HepG2 (cell line): ENCODE measurements around the gene KRTAP10-5. TPM values are rescaled to one million over a fixed set of nuclear protein-coding genes. Genes with fewer than 3 reads are reported as not detected.

Source experiments
- ATAC-seq: fragments of 200-7000 bp; cut with Tn5 transposase; 3 replicates; pipeline ENCODE4 v1.9.1; 2020; ENCODE audit warnings: mild to moderate bottlenecking, moderate library complexity
- BruUV-seq: library from RNA; stranded (reverse); fragments of 400-500 nt; replicated peaks from 2 replicates; lab custom pipeline; 2021; lab: Mats Ljungman, UMichigan
- CTCF ChIA-PET: fragments of 300-600 bp; formaldehyde crosslinking; extraction: SDS; loops from one replicate; lab custom pipeline; 2021; ENCODE audit warnings: low total read pairs, inconsistent platforms, low intra/inter-chr PET ratio; lab: Yijun Ruan, JAX
- POLR2A ChIA-PET: fragments of 350-600 bp; sonication (Branson Sonifier 250); formaldehyde crosslinking; loops from one replicate; lab custom pipeline; 2020; ENCODE audit warnings: antibody characterized with exemption, inconsistent platforms; lab: Yijun Ruan, JAX
- DNase-seq: peaks from one replicate; pipeline ENCODE4 v3.0.0-alpha.2; 2015; ENCODE audit warnings: low spot score
- FAIRE-seq: peaks from 3 replicates; lab custom pipeline; 2011; peaks lifted over from hg19 to GRCh38; lab: Jason Lieb, UNC
- H2AFZ ChIP-seq: one replicate; pipeline ENCODE4 v1.6.1; 2011; ENCODE audit warnings: low read length, inconsistent platforms
- H3K27ac ChIP-seq: fragments of 300-600 bp; 3 replicates; pipeline ENCODE4 v1.8.0; 2011; ENCODE audit warnings: mixed run types, mild to moderate bottlenecking, mixed read lengths, low read length, inconsistent platforms; ENCODE audit not compliant: insufficient read depth; ENCODE audit errors: extremely low read length
- H3K27me3 ChIP-seq, 2 experiments: fragments of 200-600 bp in 1 of 2; 2 replicates in 1 of 2; 3 replicates in 1 of 2; pipeline versions ENCODE4 v1.6.0 to v1.8.0; 2011; ENCODE audit warnings: low read length in 2 of 2, mild to moderate bottlenecking in 2 of 2, moderate library complexity in 2 of 2, inconsistent platforms in 1 of 2; ENCODE audit not compliant: insufficient read depth in 2 of 2, control insufficient read depth in 1 of 2
- H3K36me3 ChIP-seq, 2 experiments: fragments of 200-600 bp in 1 of 2; replicated peaks in 1 of 2; 2 replicates in 1 of 2; 3 replicates in 1 of 2; pipeline versions ENCODE4 v1.5.1 to v1.8.0; 2011; ENCODE audit warnings: low read length in 2 of 2, inconsistent platforms in 1 of 2; ENCODE audit not compliant: insufficient read depth in 2 of 2, control insufficient read depth in 1 of 2
- H3K4me1 ChIP-seq: 2 replicates; pipeline ENCODE4 v1.5.1; 2012; ENCODE audit warnings: low read length, inconsistent platforms; ENCODE audit not compliant: insufficient read depth
- H3K4me2 ChIP-seq: 2 replicates; pipeline ENCODE4 v1.6.0; 2011; ENCODE audit warnings: low read depth, low read length, inconsistent platforms
- H3K4me3 ChIP-seq, 3 experiments: fragments of 200-600 bp in 1 of 3; sonication (generic), shearing (Covaris generic) in 1 of 3; replicated peaks in 1 of 3; 2 replicates each; pipeline ENCODE4 v1.5.1; 2011 to 2016; ENCODE audit warnings: low read length in 3 of 3, inconsistent platforms in 2 of 3, low read depth in 2 of 3, mild to moderate bottlenecking in 2 of 3, control low read depth in 1 of 3, mixed read lengths in 1 of 3; ENCODE audit not compliant: insufficient read depth in 1 of 3
- H3K79me2 ChIP-seq: one replicate; pipeline ENCODE4 v1.6.1; 2011; ENCODE audit warnings: low read length, inconsistent platforms; ENCODE audit not compliant: insufficient read depth
- H3K9ac ChIP-seq: 2 replicates; pipeline ENCODE4 v1.6.0; 2011; ENCODE audit warnings: mild to moderate bottlenecking, low read depth, low read length, inconsistent platforms; ENCODE audit not compliant: insufficient read depth
- H3K9me3 ChIP-seq: 2 replicates; pipeline ENCODE4 v1.5.1; 2012; ENCODE audit warnings: mild to moderate bottlenecking, low read length
- H4K20me1 ChIP-seq: 2 replicates; pipeline ENCODE4 v1.6.0; 2011; ENCODE audit warnings: inconsistent platforms, mild to moderate bottlenecking, low read length, moderate library complexity; ENCODE audit not compliant: insufficient read depth
- MLXIP ChIP-seq: sonication (generic); formaldehyde crosslinking; IDR thresholded peaks from 2 replicates; pipeline ENCODE4 v1.9.0; 2021; ENCODE audit warnings: missing genetic modification reagents, borderline replicate concordance
- NFE2L1 ChIP-seq: sonication (generic); formaldehyde crosslinking; IDR thresholded peaks from 2 replicates; pipeline ENCODE4 v1.4.0; 2020; ENCODE audit warnings: missing genetic modification reagents, mild to moderate bottlenecking, borderline replicate concordance
- NRL ChIP-seq: sonication (generic); formaldehyde crosslinking; IDR thresholded peaks from 2 replicates; pipeline ENCODE4 v1.5.0; 2020; ENCODE audit warnings: missing genetic modification reagents, mild to moderate bottlenecking, moderate library complexity, borderline replicate concordance
- ZNF468 ChIP-seq: sonication (generic); formaldehyde crosslinking; IDR thresholded peaks from 2 replicates; pipeline ENCODE4 v1.8.0; 2022; ENCODE audit warnings: mild to moderate bottlenecking, moderate library complexity, missing genetic modification reagents
- WGBS: methylation state at CpG from one replicate; pipeline ENCODE4 v1.1.6; 2017; ENCODE audit warnings: low lambda C conversion rate; 5-methylcytosine and 5-hydroxymethylcytosine counted together
- in situ Hi-C: cut with HindIII; loops from 2 replicates; pipeline ENCODE4 v1.10.0; 2017; ENCODE audit warnings: low pct_unique_long_range_greater_than_20kb; ENCODE audit not compliant: extremely low pct_ligation_motif_present
- intact Hi-C: fragments of 100-400 bp; cut with micrococcal nuclease; formaldehyde crosslinking; loops from one replicate; pipeline ENCODE4 v1.10.0; 2022; ENCODE audit not compliant: unreplicated experiment
- polyA plus RNA-seq, 8 experiments: library from polyadenylated mRNA; depleted of rRNA in 3 of 8; stranded (reverse) in 7 of 8; unstranded in 1 of 8; fragments of >200 nt; fragmentation: Illumina TruSeq in 4 of 8; extraction: Trizol in 4 of 8; gene quantifications; 2 replicates each; pipeline versions ENCODE4 v1.2.1 to v1.2.3, GENCODE V29; 2011 to 2016; ENCODE audit warnings: low read depth in 4 of 8, missing spikeins in 1 of 8, mixed read lengths in 1 of 8; ENCODE audit not compliant: insufficient read depth in 1 of 8
- total RNA-seq, 5 experiments: library from RNA; depleted of rRNA; stranded (reverse); fragments of >200 nt; fragmentation: Illumina TruSeq; extraction: Trizol; gene quantifications; 2 replicates each; pipeline ENCODE4 v1.2.3, GENCODE V29; 2016; ENCODE audit warnings: low read depth in 1 of 5
- TF ChIP-seq, protein P1 (sequence below): IDR thresholded peaks from 2 replicates; pipeline ENCODE4 v1.6.1; 2016; ENCODE audit warnings: control low read depth

Gene KRTAP10-5
- total and polyA plus RNA-seq, 2 of the 13 experiments (the other 11 are each of a cell fraction or from before 2014, with no cell fraction given) = not detected

DNA sequence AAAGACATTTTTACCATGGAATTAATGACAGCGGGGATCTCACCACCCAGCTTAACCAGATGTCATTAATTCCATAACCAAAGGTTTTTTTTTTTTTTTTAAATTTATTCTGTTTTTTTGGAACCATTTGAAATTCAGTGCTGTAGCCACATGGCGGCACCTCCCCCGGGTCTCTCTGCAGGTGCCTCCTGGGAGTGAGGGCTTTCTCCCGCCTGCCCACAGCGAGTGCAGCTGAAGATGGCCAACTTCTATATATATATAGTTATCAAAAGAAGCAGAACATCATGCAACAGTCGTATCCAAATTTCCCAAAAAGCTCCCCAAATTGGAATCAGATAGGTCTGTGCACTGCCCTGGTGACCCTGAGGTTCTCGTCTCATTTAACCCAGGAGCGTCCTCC lies 35.1 kb upstream of the KRTAP10-5 start:
- in situ Hi-C loops = no loop called here
- FAIRE-seq = no peak
- POLR2A ChIA-PET = no interaction called here
- Histone ChIP-seq H3K27ac (no peak overlapping the region), H3K4me2 (no peak overlapping the region)
- BruUV-seq = no TSS peak
- WGBS = 51% methylated on average over 7 of the region's 8 CpGs
- TF ChIP-seq ZNF468 (CRISPR knock-in tag) (no peak), MLXIP (CRISPR knock-in tag) (no peak), NRL (CRISPR knock-in tag) (no peak), NFE2L1 (CRISPR knock-in tag) (no peak)
- TF ChIP-seq, protein P1, sequence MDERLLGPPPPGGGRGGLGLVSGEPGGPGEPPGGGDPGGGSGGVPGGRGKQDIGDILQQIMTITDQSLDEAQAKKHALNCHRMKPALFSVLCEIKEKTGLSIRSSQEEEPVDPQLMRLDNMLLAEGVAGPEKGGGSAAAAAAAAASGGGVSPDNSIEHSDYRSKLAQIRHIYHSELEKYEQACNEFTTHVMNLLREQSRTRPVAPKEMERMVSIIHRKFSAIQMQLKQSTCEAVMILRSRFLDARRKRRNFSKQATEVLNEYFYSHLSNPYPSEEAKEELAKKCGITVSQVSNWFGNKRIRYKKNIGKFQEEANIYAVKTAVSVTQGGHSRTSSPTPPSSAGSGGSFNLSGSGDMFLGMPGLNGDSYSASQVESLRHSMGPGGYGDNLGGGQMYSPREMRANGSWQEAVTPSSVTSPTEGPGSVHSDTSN (CRISPR knock-in tag) = no peak
- TF ChIP-seq, all 625 proteins: peak for 0
- Histone ChIP-seq H3K36me3 (no peaks in the 10 kb centered on the region), H3K27me3 (peaks cover 1 to 28% of the 10 kb centered on the region in 2 experiments; a peak in 3 of 5 replicates), H4K20me1 (no peaks in the 10 kb centered on the region), H3K79me2 (no peaks in the 10 kb centered on the region), H2AFZ (no peak overlapping the region), H3K9ac (no peak overlapping the region), H3K9me3 (peaks cover 17% of the 10 kb centered on the region; the same call in 1 of the 2 replicates), H3K4me3 (no peak overlapping the region), H3K4me1 (no peaks in the 10 kb centered on the region)
- intact Hi-C loops = no loop called here
- CTCF ChIA-PET = no interaction called here
- DNase-seq = no peak
- no peak for ATAC-seq
